Measurements from ENCODE around the gene DICER1. TPM values are rescaled to one million over a fixed set of nuclear protein-coding genes. Genes with fewer than 3 reads are reported as not detected.

Gene DICER1
- polyA plus RNA-seq, 3 donors, result 26.5 to 38.4 (median 34.7) TPM

DNA sequence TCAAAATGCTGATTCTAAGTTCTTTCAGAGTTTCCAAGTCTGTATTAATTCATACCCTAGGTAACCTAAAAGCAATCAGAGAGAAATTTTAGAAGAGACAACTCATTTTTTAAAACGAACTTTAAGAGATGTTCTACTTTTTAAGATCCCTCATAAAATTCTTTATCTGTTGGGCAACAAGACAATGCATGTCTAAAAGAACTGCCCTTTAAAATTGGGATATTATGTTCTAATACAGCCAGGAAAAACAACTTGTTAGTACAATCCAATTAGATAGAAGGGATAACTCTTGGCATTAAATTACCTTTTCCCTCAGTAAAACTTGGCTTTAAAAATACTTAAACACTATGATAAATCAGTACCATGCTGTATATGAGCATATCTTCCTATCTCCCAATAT is 15.6 kb downstream of the DICER1 start:
- Mint-ChIP-seq H3K36me3 (peaks cover 19 to 22% of the 10 kb centered on the region in 2 donors), H3K27ac (peak overlapping the region in 3 of 7 donors; percentile 36 to 90 (median 83)), H3K9me3 (peaks cover 12 to 21% (median 16%) of the 10 kb centered on the region in 7 donors), H3K27me3 (ENCODE audit: low read depth in 3 of 3) (peaks cover 0 to 3% (median 0%) of the 10 kb centered on the region in 3 donors), H3K4me1 (peaks cover 57% of the 10 kb centered on the region), H3K4me3 (no peak overlapping the region)
- Histone ChIP-seq H3K27me3 (ENCODE audit: control insufficient read depth in 2 of 2, insufficient read depth in 2 of 2, low read length in 2 of 2) (no peaks in the 10 kb centered on the region), H3K4me1 (ENCODE audit: control insufficient read depth in 1 of 2, insufficient read depth in 2 of 2, low read length in 2 of 2) (peaks cover 46 to 68% of the 10 kb centered on the region in 2 donors), H3K36me3 (replicated peaks in 1 of 2; ENCODE audit: control insufficient read depth in 1 of 2, insufficient read depth in 2 of 2, low read length in 2 of 2) (peaks cover 0 to 2% of the 10 kb centered on the region in 2 donors), H2AFZ (ENCODE audit: insufficient read depth, low read depth, low read length, poor library complexity, severe bottlenecking) (no peak overlapping the region), H3K4me3 (replicated peaks in 1 of 3; ENCODE audit: low read depth in 2 of 3, low read length in 3 of 3) (no peak overlapping the region), H3K27ac (ENCODE audit: low read depth in 1 of 2, low read length in 2 of 2) (peak overlapping the region in 1 of 2 donors; percentile 70), H3K79me2 (ENCODE audit: insufficient read depth, low read length) (peaks cover 88% of the 10 kb centered on the region), H4K20me1 (ENCODE audit: insufficient read depth, low read length) (peaks cover 27% of the 10 kb centered on the region), H3K9ac (ENCODE audit: insufficient read depth, low read length, poor library complexity, severe bottlenecking) (no peak overlapping the region), H3K9me3 (replicated peaks in 1 of 2; ENCODE audit: control insufficient read depth in 1 of 2, insufficient read depth in 1 of 2, low read length in 2 of 2) (peaks cover 7 to 12% of the 10 kb centered on the region in 2 donors), H3K4me2 (replicated peaks; ENCODE audit: extremely low read depth, low read length, poor library complexity, severe bottlenecking) (no peak overlapping the region)
- no CpG with 5 or more reads among the region's 1 CpG for WGBS (ENCODE audit: insufficient coverage)
- intact Hi-C loops (cut with micrococcal nuclease), result loop anchor here in 1 of 2 donors (2.0 to 5.0 kb wide), 2 partner anchors 15 to 171 kb away; partner anchors contain the start of gene DICER1
- TF ChIP-seq CTCF (IDR thresholded peaks at IDR 0.05), result no peak
- no peak for DNase-seq

- no peaks in the 10 kb centered on the region for H3K27me3 ChIP-seq (ENCODE audit: control insufficient read depth in 2 of 2, insufficient read depth in 2 of 2, low read length in 2 of 2)
- peaks cover 12 to 24% of the 10 kb centered on the region in 2 donors for H3K36me3 Mint-ChIP-seq
- peaks cover 88% of the 10 kb centered on the region for H3K79me2 ChIP-seq (ENCODE audit: insufficient read depth, low read length)
- peak overlapping the region in 1 of 3 experiments; percentile 1 for H3K4me3 ChIP-seq (replicated peaks in 1 of 3; ENCODE audit: low read depth in 2 of 3, low read length in 3 of 3)
- H3K9ac ChIP-seq (ENCODE audit: insufficient read depth, low read length, poor library complexity, severe bottlenecking), result no peak overlapping the region
- H3K27ac ChIP-seq (ENCODE audit: low read depth in 1 of 2, low read length in 2 of 2), result peak overlapping the region in 1 of 2 donors; percentile 70
- peaks cover 34% of the 10 kb centered on the region for H4K20me1 ChIP-seq (ENCODE audit: insufficient read depth, low read length)
- peak overlapping the region; percentile 90 to 97 (median 96) for H3K27ac Mint-ChIP-seq
- H3K27me3 Mint-ChIP-seq (ENCODE audit: low read depth in 3 of 3), result peaks cover 0 to 3% (median 0%) of the 10 kb centered on the region in 3 donors
- H3K4me1 ChIP-seq (ENCODE audit: control insufficient read depth in 1 of 2, insufficient read depth in 2 of 2, low read length in 2 of 2), result peaks cover 37 to 58% of the 10 kb centered on the region in 2 donors
- no peak overlapping the region for H2AFZ ChIP-seq (ENCODE audit: insufficient read depth, low read depth, low read length, poor library complexity, severe bottlenecking)
- WGBS (ENCODE audit: insufficient coverage), result no CpG with 5 or more reads among the region's 5 CpGs
- TF ChIP-seq CTCF (IDR thresholded peaks at IDR 0.05), result no peak
- peak; percentile 69 to 90 (median 84) for DNase-seq
- peaks cover 7% of the 10 kb centered on the region in 2 donors for H3K9me3 ChIP-seq (replicated peaks in 1 of 2; ENCODE audit: control insufficient read depth in 1 of 2, insufficient read depth in 1 of 2, low read length in 2 of 2)
- peaks cover 47% of the 10 kb centered on the region for H3K4me1 Mint-ChIP-seq
- H3K4me3 Mint-ChIP-seq, result peak overlapping the region in 1 of 2 donors; percentile 86
- H3K9me3 Mint-ChIP-seq, result peaks cover 12 to 19% (median 14%) of the 10 kb centered on the region in 7 donors
- H3K36me3 ChIP-seq (replicated peaks in 1 of 2; ENCODE audit: control insufficient read depth in 1 of 2, insufficient read depth in 2 of 2, low read length in 2 of 2), result peaks cover 2 to 10% of the 10 kb centered on the region in 2 donors
- H3K4me2 ChIP-seq (replicated peaks; ENCODE audit: extremely low read depth, low read length, poor library complexity, severe bottlenecking), result peak overlapping the region; percentile 10
- intact Hi-C loops (cut with micrococcal nuclease), result loop anchor here in 1 of 2 donors (5.0 kb wide), 1 partner anchor 172 kb away; no protein-coding TSS in a partner anchor
Measured at GRCh38 chr14:95140060-95140858, 17.1 kb downstream of the DICER1 start.

Measured in CD14-positive monocyte (primary cell).